ENCODE measurements around the gene XRN2. TPM values are rescaled to one million over a fixed set of nuclear protein-coding genes. Genes with fewer than 3 reads are reported as not detected.
A peak's percentile ranks its signal among the peaks of the same experiment; 100 is the strongest.

XRN2 gene
- total RNA-seq, 1 donor from 2014 or later: 62.1 TPM

- Histone ChIP-seq H3K4me3 (no peak overlapping the region), H3K4me1 (peaks cover 43% of the 10 kb centered on the region), H3K27ac (no peak overlapping the region), H3K27me3 (ENCODE audit: low read depth) (no peaks in the 10 kb centered on the region), H3K36me3 (peaks cover 10% of the 10 kb centered on the region), H3K9me3 (peaks cover 23% of the 10 kb centered on the region)
- ATAC-seq (no peak), DNase-seq (no peak)
- intact Hi-C loops (cut with DNase I): no loop called here
- TF ChIP-seq CTCF (IDR thresholded peaks at IDR 0.05): no peak
Measured at GRCh38 chr20:21324126-21324525, 21.0 kb downstream of the XRN2 start.

DNA sequence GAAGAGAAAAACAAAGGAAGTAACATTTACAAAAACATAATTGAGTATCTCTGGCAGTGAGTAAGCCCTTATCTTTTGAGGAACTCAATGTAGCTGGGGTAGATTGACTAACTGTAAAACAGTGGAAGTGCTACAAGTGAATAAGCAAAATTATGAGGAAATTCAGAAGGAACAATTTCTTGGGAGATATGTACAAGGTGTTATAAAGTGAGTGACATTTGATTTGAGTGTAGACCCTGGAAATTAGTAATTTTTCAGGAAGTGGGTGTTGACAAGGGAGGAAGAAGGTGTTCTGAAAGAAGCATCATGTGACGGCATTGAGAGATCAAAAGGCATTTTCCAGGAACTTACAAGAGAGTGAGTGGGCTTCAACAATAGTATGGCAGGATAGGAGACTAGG lies 22.2 kb downstream of the XRN2 start:
- Histone ChIP-seq H3K4me3 (no peak overlapping the region), H3K36me3 (peaks cover 17% of the 10 kb centered on the region), H3K27me3 (ENCODE audit: low read depth) (no peaks in the 10 kb centered on the region), H3K27ac (no peak overlapping the region), H3K9me3 (peaks cover 15% of the 10 kb centered on the region), H3K4me1 (peaks cover 43% of the 10 kb centered on the region)
- intact Hi-C loops (cut with DNase I): no loop called here
- peak; percentile 68 to 69 for ATAC-seq
- DNase-seq: no peak
- no peak for TF ChIP-seq CTCF (IDR thresholded peaks at IDR 0.05)

GRCh38 chr20:21326700-21327099 lies 23.6 kb downstream of the XRN2 start:
- H3K4me3 ChIP-seq: no peak overlapping the region
- no peaks in the 10 kb centered on the region for H3K27me3 ChIP-seq (ENCODE audit: low read depth)
- H3K27ac ChIP-seq: no peak overlapping the region
- no peak for TF ChIP-seq CTCF (IDR thresholded peaks at IDR 0.05)
- DNase-seq: no peak
- peaks cover 43% of the 10 kb centered on the region for H3K4me1 ChIP-seq
- H3K36me3 ChIP-seq: peaks cover 28% of the 10 kb centered on the region
- ATAC-seq: no peak
- H3K9me3 ChIP-seq: peaks cover 11% of the 10 kb centered on the region
- intact Hi-C loops (cut with DNase I): no loop called here

DNA sequence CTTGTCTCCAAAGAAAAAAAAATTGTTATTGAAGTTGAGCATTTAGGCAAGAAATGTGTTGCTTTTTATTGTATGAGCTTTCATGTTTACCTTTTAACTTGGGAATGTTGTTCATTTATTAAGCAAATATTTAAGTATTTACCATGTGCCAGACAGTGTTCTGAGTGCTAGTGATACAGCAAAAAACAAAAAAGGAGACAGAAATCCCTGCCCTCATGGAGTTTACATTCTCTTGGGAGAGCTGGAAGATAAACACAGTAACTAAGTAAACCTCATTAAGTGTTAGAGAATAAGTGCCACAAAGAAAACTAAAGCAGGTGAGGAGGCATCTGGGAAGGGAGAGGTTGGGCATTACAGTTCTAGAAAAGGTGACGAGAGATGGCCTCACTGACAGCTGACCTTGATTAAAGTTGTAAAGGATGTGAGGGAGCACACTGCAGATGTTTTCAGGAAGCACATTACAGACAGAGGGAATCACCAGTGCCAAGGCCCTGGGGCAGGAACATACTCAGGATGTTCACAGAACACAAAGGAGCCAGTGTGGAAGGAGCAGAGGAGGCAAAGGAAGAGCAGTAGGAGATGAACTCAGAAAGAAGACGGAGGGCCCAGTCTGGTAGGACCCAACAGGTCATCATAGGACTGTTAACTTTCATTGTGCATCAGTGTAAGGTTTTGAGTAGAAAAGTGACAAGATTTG lies 33.5 kb downstream of the XRN2 start:
- no peak for ATAC-seq
- Histone ChIP-seq H3K4me1 (no peaks in the 10 kb centered on the region), H3K27me3 (ENCODE audit: low read depth) (no peaks in the 10 kb centered on the region), H3K4me3 (no peak overlapping the region), H3K27ac (no peak overlapping the region), H3K36me3 (peaks cover 92% of the 10 kb centered on the region), H3K9me3 (no peaks in the 10 kb centered on the region)
- intact Hi-C loops (cut with DNase I): no loop called here
- no peak for TF ChIP-seq CTCF (IDR thresholded peaks at IDR 0.05)
- no peak for DNase-seq

GRCh38 chr20:21338291-21338690 lies 35.2 kb downstream of the XRN2 start:
- H3K36me3 ChIP-seq: peaks cover 87% of the 10 kb centered on the region
- no peak overlapping the region for H3K27ac ChIP-seq
- no peaks in the 10 kb centered on the region for H3K4me1 ChIP-seq
- no peak for TF ChIP-seq CTCF (IDR thresholded peaks at IDR 0.05)
- intact Hi-C loops (cut with DNase I): no loop called here
- no peak for DNase-seq
- H3K9me3 ChIP-seq: no peaks in the 10 kb centered on the region
- no peak overlapping the region for H3K4me3 ChIP-seq
- no peaks in the 10 kb centered on the region for H3K27me3 ChIP-seq (ENCODE audit: low read depth)
- no peak for ATAC-seq
